GM12878 (cell line): ENCODE measurements around the gene TH. TPM values are rescaled to one million over a fixed set of nuclear protein-coding genes. Genes with fewer than 3 reads are reported as not detected.

Experiments
- ATAC-seq: fragments of 200-7000 bp; cut with Tn5 transposase; 3 replicates; pipeline ENCODE4 v1.9.1; 2020; ENCODE audit warnings: mild to moderate bottlenecking, moderate library complexity
- BruUV-seq: library from RNA; stranded (reverse); fragments of 400-500 nt; replicated peaks from 2 replicates; lab custom pipeline; 2021; lab: Mats Ljungman, UMichigan
- CTCF ChIA-PET: fragments of 300-600 bp; sonication (Branson Sonifier 250); formaldehyde crosslinking; extraction: SDS; loops from one replicate; lab custom pipeline; 2021; ENCODE audit warnings: inconsistent platforms; lab: Yijun Ruan, JAX
- POLR2A ChIA-PET: fragments of 350-600 bp; formaldehyde crosslinking; extraction: SDS; loops from one replicate; lab custom pipeline; 2021; ENCODE audit warnings: inconsistent platforms; lab: Charles Lee
- RAD21 ChIA-PET: fragments of 300-600 bp; sonication (Branson Sonifier 250); formaldehyde crosslinking; loops from one replicate; lab custom pipeline; 2023; ENCODE audit warnings: antibody characterized with exemption; ENCODE audit not compliant: unreplicated experiment; lab: Charles Lee
- SMC1A ChIA-PET: fragments of 300-600 bp; sonication (Branson Sonifier 250); formaldehyde crosslinking; loops from one replicate; lab custom pipeline; 2023; ENCODE audit not compliant: unreplicated experiment, uncharacterized antibody; lab: Charles Lee
- DNase-seq: peaks from one replicate; pipeline ENCODE4 v3.0.0-alpha.2; 2011; ENCODE audit warnings: low read depth, low spot score
- FAIRE-seq: peaks from 3 replicates; lab custom pipeline; 2011; peaks lifted over from hg19 to GRCh38; lab: Jason Lieb, UNC
- H2AFZ ChIP-seq: 2 replicates; pipeline ENCODE4 v1.6.0; 2011; ENCODE audit warnings: low read depth, low read length, control low read depth; ENCODE audit not compliant: control insufficient read depth
- H3K27ac ChIP-seq: 2 replicates; pipeline ENCODE4 v1.5.1; 2011; ENCODE audit warnings: control low read depth; ENCODE audit not compliant: control insufficient read depth, insufficient read depth
- H3K27me3 ChIP-seq, 2 experiments: replicated peaks in 1 of 2; 2 replicates each; pipeline versions ENCODE4 v1.6.0 to v1.6.1; 2011; ENCODE audit warnings: low read length in 1 of 2; ENCODE audit not compliant: control insufficient read depth in 2 of 2, insufficient read depth in 2 of 2
- H3K36me3 ChIP-seq, 2 experiments: 2 replicates each; pipeline ENCODE4 v1.5.1; 2011; ENCODE audit warnings: low read length in 1 of 2; ENCODE audit not compliant: control insufficient read depth in 2 of 2, insufficient read depth in 2 of 2
- H3K4me1 ChIP-seq: 2 replicates; pipeline ENCODE4 v1.6.1; 2011; ENCODE audit warnings: mild to moderate bottlenecking, low read length, moderate library complexity, mixed read lengths; ENCODE audit not compliant: control insufficient read depth, insufficient read depth
- H3K4me2 ChIP-seq: 2 replicates; pipeline ENCODE4 v1.6.0; 2011; ENCODE audit warnings: control low read depth; ENCODE audit not compliant: control insufficient read depth, insufficient read depth
- H3K4me3 ChIP-seq: fragments of 200-600 bp; sonication (generic); 2 replicates; pipeline ENCODE4 v1.5.1; 2016
- H3K79me2 ChIP-seq: 2 replicates; pipeline ENCODE4 v1.6.0; 2011; ENCODE audit warnings: low read length; ENCODE audit not compliant: control insufficient read depth, insufficient read depth
- H3K9ac ChIP-seq: 2 replicates; pipeline ENCODE4 v1.8.0; 2011; ENCODE audit warnings: low read length, control low read depth, mixed read lengths; ENCODE audit not compliant: control insufficient read depth, insufficient read depth
- H3K9me3 ChIP-seq: replicated peaks from 3 replicates; pipeline ENCODE4 v1.5.1; 2011; ENCODE audit warnings: mild to moderate bottlenecking, low read length; ENCODE audit not compliant: control insufficient read depth, insufficient read depth
- H4K20me1 ChIP-seq: 2 replicates; pipeline ENCODE4 v1.6.0; 2011; ENCODE audit not compliant: control insufficient read depth, insufficient read depth
- ATF7 ChIP-seq: fragments of 450-650 bp; IDR thresholded peaks from 2 replicates; pipeline ENCODE4 v1.6.1; 2016; ENCODE audit warnings: low read depth, mild to moderate bottlenecking
- BMI1 ChIP-seq: fragments of 450-650 bp; IDR thresholded peaks from 2 replicates; pipeline ENCODE4 v1.6.1; 2016; ENCODE audit warnings: mild to moderate bottlenecking, moderate library complexity, borderline replicate concordance
- CBFB ChIP-seq: IDR thresholded peaks from 2 replicates; pipeline ENCODE4 v1.6.1; 2016; ENCODE audit warnings: antibody characterized with exemption, low read depth
- DPF2 ChIP-seq: fragments of 450-650 bp; IDR thresholded peaks from 2 replicates; pipeline ENCODE4 v1.6.1; 2017; ENCODE audit warnings: mild to moderate bottlenecking
- EGR1 ChIP-seq, 2 experiments: IDR thresholded peaks; 1 replicate in 1 of 2; 2 replicates in 1 of 2; pipeline ENCODE4 v1.6.1; 2011 to 2012; ENCODE audit warnings: low read depth in 2 of 2, low read length in 2 of 2, borderline replicate concordance in 1 of 2, mild to moderate bottlenecking in 1 of 2, moderate library complexity in 1 of 2
- FOXK2 ChIP-seq: fragments of 450-650 bp; IDR thresholded peaks from 2 replicates; pipeline ENCODE4 v1.6.1; 2017; ENCODE audit warnings: mild to moderate bottlenecking, moderate library complexity
- HDAC6 ChIP-seq: fragments of 200-600 bp; sonication (generic); IDR thresholded peaks from one replicate; pipeline ENCODE4 v1.8.0; 2017; ENCODE audit warnings: antibody characterized with exemption; ENCODE audit not compliant: unreplicated experiment
- HDGF ChIP-seq: fragments of 450-650 bp; IDR thresholded peaks from 2 replicates; pipeline ENCODE4 v1.6.1; 2016; ENCODE audit warnings: antibody characterized with exemption
- MXI1 ChIP-seq: fragments of 150-350 bp; IDR thresholded peaks from 2 replicates; pipeline ENCODE4 v1.6.1; 2011; ENCODE audit warnings: low read depth, mild to moderate bottlenecking, inconsistent platforms, low read length, improper control_type of control experiment
- POLR2AphosphoS5 ChIP-seq: IDR thresholded peaks from 2 replicates; pipeline ENCODE4 v1.6.1; 2011; ENCODE audit warnings: mild to moderate bottlenecking, low read length, inconsistent platforms
- SREBF2 ChIP-seq: IDR thresholded peaks from 2 replicates; pipeline ENCODE4 v1.6.1; 2012; ENCODE audit warnings: mild to moderate bottlenecking, low read length
- SRF ChIP-seq, 2 experiments: IDR thresholded peaks; 2 replicates each; pipeline ENCODE4 v1.6.1; 2011; ENCODE audit warnings: low read depth in 2 of 2, low read length in 2 of 2, mild to moderate bottlenecking in 1 of 2, moderate library complexity in 1 of 2
- SUZ12 ChIP-seq: fragments of 200-600 bp; sonication (generic); IDR thresholded peaks from one replicate; pipeline ENCODE4 v1.6.1; 2018; ENCODE audit warnings: antibody characterized with exemption, mild to moderate bottlenecking; ENCODE audit not compliant: unreplicated experiment
- WGBS: methylation state at CpG from one replicate; pipeline ENCODE4 v1.1.6; 2016; ENCODE audit warnings: low lambda C conversion rate; ENCODE audit not compliant: insufficient replicate concordance, insufficient coverage; ENCODE audit errors: missing lambda C conversion rate; 5-methylcytosine and 5-hydroxymethylcytosine counted together
- in situ Hi-C: fragments of 300-500 bp; cut with MboI; formaldehyde crosslinking; loops from 9 replicates; pipeline ENCODE4 v1.14.3; 2018; ENCODE audit warnings: mixed read lengths
- intact Hi-C: fragments of 100-400 bp; cut with micrococcal nuclease; formaldehyde crosslinking; loops from one replicate; pipeline ENCODE4 v1.14.2; 2022; ENCODE audit not compliant: unreplicated experiment
- polyA plus RNA-seq, 11 experiments: library from polyadenylated mRNA; depleted of rRNA in 4 of 11; unstranded in 6 of 11; stranded (reverse) in 5 of 11; fragments of >200 nt; fragmentation: Nextera tagmentation in 4 of 11; fragmentation: Illumina TruSeq in 1 of 11; extraction: Ambion mirVana in 4 of 11; extraction: Trizol in 1 of 11; gene quantifications; 1 replicate in 1 of 11; 2 replicates in 10 of 11; pipeline versions ENCODE4 v1.2.1 to v1.2.3, GENCODE V29; 2011 to 2016; ENCODE audit warnings: inconsistent platforms in 2 of 11, missing spikeins in 2 of 11, low read depth in 1 of 11
- total RNA-seq, 4 experiments: library from RNA; depleted of rRNA in 3 of 4; stranded (reverse); fragments of >200 nt in 3 of 4; fragmentation: Illumina TruSeq in 1 of 4; extraction: Trizol in 1 of 4; gene quantifications; 2 replicates each; pipeline versions ENCODE4 v1.2.1 to v1.2.3, GENCODE V29; 2013 to 2021
- TF ChIP-seq, protein P1 (sequence below): IDR thresholded peaks from 2 replicates; pipeline ENCODE4 v1.6.1; 2011; ENCODE audit warnings: mild to moderate bottlenecking, low read depth, low read length, moderate library complexity; ENCODE audit not compliant: insufficient replicate concordance

Gene TH
- total and polyA plus RNA-seq, 10 of the 15 experiments (the other 5 are each of a cell fraction or from before 2014, with no cell fraction given), result not detected

DNA sequence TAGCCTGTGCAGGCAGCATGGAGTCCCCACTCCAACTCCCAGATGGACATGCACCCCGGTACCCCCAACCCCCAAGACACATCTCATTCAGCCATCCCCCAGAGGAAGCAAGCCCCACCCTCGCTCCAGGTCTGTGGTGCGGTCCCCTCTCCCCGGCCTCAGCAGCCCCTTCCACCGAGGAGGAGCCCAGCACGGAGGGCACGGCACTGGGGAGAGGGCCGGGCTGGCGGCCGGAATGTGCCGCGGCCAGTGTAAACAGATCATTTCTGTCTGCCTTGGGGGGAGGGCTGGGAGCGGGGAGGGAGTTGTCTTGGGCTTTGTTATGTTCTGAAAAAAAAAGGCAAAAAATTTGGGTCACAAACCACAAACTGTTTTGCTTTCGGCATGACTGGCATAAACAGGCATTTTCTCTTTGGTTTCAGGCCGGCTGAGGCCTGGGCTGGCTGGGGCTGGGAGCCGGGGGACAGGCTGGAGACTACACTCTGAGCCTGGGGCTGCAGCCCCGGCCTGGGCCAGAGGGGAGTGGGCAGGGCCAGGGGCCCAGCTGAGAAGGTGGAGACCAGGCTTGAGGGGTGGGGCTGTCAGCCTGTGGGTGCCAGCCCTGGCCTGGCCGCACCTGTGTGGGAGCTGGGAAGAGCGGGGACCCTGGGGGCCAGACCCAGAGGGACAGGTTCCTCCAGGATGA lies 49.3 kb downstream of the TH start:
- Histone ChIP-seq H3K36me3 (no peaks in the 10 kb centered on the region), H3K9ac (no peak overlapping the region), H3K9me3 (no peaks in the 10 kb centered on the region), H3K79me2 (no peaks in the 10 kb centered on the region), H3K4me2 (no peak overlapping the region), H3K4me3 (no peak overlapping the region), H2AFZ (no peak overlapping the region), H3K4me1 (no peaks in the 10 kb centered on the region), H3K27ac (no peak overlapping the region), H3K27me3 (no peaks in the 10 kb centered on the region; a peak in 1 of 4 replicates), H4K20me1 (no peaks in the 10 kb centered on the region)
- no peak for DNase-seq
- ChIA-PET SMC1A (no interaction called here), RAD21 (no interaction called here), CTCF (interaction anchor here (2.7 kb wide), 1 partner anchor 29 kb away, joined by 11 read pairs; no protein-coding TSS in a partner anchor), POLR2A (no interaction called here)
- FAIRE-seq, result no peak
- 23% methylated on average over 19 of the region's 19 CpGs for WGBS
- BruUV-seq, result no TSS peak
- in situ Hi-C loops (no loop called here), intact Hi-C loops (no loop called here)
- TF ChIP-seq HDAC6, result no peak
- no peak for TF ChIP-seq MXI1
- TF ChIP-seq HDGF, result no peak
- no peak for TF ChIP-seq CBFB
- no peak for TF ChIP-seq ATF7
- no peak for TF ChIP-seq EGR1 (IDR thresholded peaks at IDR 0.05; ENCODE audit: borderline replicate concordance in 1 of 2, low read depth in 2 of 2, low read length in 2 of 2)
- TF ChIP-seq SRF (IDR thresholded peaks at IDR 0.05; ENCODE audit: low read depth in 2 of 2, low read length in 2 of 2), result no peak
- no peak for TF ChIP-seq FOXK2
- no peak for TF ChIP-seq BMI1
- TF ChIP-seq POLR2AphosphoS5, result no peak
- TF ChIP-seq SREBF2, result no peak
- TF ChIP-seq DPF2, result no peak
- TF ChIP-seq, protein P1, sequence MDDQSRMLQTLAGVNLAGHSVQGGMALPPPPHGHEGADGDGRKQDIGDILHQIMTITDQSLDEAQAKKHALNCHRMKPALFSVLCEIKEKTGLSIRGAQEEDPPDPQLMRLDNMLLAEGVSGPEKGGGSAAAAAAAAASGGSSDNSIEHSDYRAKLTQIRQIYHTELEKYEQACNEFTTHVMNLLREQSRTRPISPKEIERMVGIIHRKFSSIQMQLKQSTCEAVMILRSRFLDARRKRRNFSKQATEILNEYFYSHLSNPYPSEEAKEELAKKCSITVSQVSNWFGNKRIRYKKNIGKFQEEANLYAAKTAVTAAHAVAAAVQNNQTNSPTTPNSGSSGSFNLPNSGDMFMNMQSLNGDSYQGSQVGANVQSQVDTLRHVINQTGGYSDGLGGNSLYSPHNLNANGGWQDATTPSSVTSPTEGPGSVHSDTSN, result no peak
- no peak for TF ChIP-seq SUZ12
- ATAC-seq, result no peak
